GM21619 (cell line): ENCODE results near the gene CHD2.
"Not testable (repeated sequence)": the region's sequence is repeated elsewhere in the genome, so short reads cannot be mapped to it uniquely, and the experiment has no call there.

Experiments
- ATAC-seq: cut with Tn5 transposase; IDR thresholded peaks from one replicate; pipeline ENCODE4 v1.9.1; 2021; ENCODE audit not compliant: unreplicated experiment

Gene CHD2

DNA sequence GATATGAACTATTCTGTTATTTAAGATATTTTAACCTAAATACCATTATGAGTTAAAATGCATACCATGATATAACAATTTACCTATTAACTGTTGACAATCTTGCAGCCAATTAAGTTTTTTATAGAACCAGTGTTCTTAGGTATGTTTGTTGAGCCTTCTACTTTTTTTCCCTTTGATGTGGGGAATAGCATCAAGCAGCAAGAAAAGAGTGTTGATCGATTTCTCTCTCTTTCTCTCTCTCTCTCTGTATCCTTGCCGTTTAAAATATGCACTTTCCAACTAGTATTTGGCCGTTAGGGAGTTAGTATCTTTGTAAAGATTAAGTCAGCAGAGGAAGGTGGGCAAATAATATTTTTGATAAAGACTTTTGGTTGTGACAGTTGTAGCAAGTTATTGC, 5.9 kb downstream of the CHD2 start:
- ATAC-seq, result no peak

DNA sequence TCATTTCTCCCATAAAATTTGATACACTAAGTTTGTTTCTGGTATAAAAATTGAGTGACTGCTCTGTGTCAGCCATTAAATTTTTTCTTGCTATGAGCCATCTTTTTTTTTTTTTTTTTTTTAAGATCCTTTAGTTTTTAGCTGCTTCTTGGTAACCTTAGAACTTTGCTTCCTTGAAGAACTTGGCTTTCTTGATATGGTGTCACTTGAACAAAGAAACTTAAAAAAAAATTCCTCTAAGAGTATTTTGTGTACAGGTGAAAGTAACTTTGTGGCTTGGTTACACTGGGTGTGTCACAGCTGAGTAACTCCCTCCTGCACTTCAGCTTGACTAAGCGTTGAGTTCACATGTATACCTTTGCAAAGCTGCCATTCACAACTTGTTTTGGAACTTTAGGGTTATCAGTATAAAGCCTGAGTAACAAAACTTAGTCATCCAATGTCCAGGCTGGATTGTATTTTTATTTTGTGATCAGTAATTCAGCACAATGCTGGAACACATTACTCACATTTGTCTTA, 6.5 kb downstream of the CHD2 start:
- ATAC-seq, result peak; percentile 30

DNA sequence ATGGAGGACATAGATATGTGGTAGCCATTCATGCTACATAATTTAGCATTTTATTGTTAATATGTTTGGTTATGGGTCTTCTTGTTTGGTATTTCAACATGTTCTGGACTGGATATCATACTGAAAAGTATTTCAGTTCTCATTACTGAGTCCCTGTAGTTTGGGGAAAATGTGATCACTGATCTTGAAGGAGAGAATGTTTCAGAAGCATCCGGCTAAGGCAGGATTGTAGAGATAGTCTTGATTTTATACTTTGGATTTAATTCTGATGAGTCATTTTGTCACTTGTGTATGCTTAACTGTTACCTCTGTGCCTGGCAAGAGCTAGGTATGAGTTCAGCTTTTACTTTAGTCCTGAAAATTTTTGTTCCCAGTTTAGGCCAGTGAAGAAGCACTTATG, 7.1 kb downstream of the CHD2 start:
- no peak for ATAC-seq

DNA sequence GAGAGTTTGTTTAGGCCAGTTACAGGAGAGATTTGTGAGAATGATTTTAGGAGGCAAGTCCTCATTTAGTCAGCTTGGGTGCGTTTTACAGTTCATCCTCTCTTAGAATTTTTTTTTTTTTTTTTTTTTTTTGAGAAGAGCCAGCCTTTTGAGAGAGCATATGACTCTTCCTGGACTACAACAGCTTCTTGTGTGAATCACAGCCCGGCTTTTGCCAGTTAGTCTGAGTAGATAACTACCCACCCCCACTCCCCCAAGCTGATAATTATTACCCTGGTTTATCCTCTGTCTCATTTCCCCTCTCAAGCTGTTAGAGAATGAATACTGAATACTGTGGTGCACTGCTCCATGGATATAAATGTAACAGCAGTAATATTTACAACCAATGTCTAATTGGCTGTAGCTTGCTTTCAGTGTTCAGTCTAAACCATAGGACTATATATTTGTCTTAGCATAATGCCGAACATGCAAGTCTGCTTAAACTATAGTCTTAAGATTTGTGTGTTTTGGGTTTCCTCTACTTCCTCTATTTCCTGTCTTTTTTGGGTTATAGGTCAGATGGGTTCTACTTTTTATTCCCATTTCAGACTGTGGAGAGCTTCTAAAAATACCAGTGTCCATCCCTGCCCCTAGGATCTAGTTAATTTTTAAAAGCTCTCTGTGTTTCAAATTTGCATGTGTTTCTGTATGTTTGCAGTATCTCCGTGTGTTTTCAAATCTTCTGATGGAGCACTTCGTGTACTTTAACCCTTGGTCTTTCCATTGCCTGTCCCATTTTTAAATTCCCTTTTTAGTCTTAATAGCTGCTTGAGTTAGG, 8.0 kb downstream of the CHD2 start:
- ATAC-seq, result no peak

DNA sequence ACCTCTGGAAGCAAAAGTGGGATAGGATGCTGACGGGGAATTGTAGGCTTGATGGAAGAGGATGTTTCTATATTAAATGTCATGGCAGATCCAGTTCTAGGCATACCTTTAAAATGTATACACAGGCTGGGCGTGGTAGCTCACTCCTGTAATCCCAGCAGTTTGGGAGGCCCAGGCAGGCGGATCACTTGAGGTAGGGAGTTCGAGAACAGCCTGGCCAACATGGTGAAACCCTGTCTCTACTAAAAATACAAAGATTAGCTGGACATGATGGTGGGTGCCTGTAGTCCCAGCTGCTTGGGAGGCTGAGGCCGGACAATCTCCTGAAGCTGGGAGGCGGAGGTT, 8.6 kb downstream of the CHD2 start:
- no peak for ATAC-seq

DNA sequence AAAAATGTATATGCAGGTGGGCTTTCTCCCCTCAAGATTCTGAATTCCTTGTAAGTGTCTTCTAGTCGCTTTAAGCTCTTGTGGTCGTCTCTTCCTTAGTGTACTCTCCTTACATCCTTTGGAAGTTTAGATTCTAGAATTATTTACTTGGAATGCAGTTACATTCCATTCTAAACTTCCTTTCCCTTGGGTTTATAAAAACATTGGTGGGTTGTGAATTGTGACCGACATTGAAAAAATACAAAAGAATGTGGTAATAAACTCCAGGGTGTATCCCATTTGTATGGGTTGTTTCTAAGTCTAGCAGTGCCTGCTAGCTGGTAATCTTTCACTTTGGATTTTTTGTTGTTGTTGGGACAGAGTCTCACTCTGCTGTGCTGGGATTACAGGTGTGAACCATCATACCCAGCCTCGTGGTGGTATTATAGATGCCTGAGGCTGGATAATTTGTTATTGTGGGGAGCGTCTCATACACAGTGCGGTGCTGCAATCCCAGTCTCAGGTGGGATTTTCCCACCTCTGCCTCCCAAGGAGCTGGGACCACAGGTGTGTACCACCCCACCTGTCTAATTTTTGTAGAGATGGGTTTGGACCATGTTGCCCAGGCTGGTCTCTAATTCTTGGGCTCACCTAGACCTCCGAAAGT, 9.1 kb downstream of the CHD2 start:
- ATAC-seq, result no peak

DNA sequence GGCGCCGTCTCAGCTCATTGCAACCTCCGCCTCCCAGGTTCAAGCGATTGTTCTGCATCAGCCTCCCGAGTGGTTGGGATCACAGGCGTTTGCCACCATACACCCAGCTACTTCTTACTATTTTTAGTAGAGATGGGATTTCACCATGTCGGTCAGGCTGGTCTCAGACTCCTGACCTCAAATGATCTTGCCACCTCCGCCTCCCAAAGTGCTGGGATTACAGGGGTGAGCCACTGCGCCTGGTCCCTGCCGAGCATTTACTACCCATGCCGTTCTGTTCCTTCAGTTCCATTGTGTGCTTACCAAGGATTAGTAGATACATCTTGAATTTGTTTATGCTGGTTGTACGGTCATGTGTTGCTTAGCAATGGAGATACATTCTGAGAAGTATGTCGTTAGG, 10.3 kb downstream of the CHD2 start:
- ATAC-seq, result no peak

DNA sequence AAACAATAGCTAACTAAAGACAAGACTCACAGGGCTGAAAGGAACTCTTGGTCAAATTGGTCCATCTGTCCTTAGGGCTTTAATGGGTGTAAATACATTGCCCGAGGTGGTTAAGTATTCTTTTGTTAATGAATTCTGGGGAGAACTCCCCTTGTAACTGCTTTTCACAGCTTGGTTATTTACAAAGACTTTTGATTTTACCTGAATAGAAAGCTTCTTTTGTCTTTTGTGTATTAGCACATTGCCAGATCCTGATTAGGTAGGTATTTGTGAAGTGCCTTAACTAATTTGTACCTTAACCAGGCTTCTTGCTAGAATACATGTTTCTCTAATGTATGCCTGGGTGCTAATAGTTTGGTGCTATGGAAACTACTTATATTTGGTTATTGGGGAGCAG, 14.0 kb downstream of the CHD2 start:
- no peak for ATAC-seq

DNA sequence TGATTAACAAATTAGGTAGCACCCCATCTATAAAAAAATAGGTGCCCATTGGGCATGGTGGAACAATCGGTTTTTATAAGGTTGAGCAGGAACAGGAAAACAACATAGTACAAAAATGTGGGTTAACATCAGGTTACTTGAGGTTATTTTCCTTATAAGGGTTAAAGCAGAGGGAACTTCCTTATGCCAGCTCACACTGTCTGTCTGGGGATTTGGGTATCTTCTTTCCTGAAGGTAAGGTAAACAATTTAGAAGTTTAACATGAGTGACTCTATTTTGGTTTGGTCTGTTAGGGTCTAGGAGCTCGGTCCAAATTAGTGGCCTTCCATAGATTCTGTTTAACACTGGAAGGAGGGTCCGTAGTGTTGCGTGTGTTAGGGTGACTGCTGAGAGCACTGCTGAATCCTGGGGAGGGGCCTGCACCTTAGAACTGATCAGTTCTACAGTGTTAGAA, 14.7 kb downstream of the CHD2 start:
- peak; percentile 50 for ATAC-seq

DNA sequence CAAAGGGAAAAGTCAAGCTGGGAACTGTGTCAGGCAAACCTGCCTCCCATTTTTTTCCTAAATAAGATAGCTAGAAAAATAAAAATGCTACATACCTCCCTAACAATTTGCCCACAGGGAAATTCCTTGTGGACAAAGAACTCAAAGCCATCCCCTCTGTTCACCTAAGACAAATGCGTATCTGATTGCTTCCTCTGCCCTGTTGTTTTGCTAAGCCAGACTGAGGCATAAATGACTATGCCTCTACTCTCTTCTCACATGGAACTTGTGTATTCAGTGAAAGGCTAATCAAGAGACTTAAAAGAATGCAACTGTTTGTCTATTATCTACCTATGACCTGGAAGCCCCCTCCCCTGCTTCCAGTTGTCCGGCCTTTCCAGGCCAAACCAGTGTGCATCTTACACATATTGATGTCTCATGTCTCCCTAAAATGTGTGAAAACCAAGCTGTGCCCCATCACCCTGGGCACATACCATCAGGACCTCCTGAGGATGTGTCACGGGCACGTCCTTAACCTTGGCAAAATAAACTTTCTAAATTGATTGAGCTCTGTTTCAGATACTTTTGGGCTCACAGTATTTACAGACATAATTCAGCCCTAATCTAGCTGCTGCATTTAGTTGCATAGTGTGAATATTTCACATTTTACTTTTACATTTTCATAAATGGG, 15.8 kb downstream of the CHD2 start:
- ATAC-seq, result no peak

DNA sequence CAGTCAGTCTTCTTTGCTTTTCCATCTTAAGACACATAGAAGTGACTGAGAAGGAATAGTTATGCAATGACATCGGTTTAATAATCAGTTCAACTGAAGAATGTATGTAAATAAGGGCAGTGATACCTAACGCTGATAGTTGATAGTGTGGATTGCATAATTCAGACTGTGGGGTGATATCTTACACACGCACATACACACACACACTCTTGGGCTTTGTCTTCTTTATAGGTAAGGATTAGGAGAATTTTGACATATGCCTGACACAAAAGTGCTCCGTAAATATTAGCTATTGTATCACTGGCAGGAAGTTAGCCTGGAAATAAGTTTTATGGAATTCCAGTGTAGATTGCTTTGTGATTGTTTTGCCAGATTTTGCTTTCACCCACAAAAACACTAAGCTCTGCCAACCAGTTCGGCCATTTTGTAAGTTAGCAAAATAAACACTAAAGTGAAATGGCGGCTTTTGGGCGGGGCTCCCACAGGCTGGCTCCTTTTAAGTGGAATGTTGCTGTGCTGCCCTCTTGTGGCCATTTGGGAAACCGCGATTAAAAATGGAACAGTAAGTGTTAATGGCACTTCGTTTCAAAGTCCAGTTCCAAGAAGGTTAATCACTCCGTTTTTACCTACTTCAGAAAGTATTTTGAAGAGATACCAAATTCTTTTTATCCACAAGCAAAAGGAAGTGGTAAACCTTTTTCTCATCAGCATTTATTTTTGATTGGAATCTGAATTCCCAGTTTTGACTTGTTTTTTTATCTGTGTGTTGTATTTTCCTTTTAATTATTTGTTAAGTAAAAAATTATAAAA, 17.7 kb downstream of the CHD2 start:
- peak; percentile 45 for ATAC-seq

DNA sequence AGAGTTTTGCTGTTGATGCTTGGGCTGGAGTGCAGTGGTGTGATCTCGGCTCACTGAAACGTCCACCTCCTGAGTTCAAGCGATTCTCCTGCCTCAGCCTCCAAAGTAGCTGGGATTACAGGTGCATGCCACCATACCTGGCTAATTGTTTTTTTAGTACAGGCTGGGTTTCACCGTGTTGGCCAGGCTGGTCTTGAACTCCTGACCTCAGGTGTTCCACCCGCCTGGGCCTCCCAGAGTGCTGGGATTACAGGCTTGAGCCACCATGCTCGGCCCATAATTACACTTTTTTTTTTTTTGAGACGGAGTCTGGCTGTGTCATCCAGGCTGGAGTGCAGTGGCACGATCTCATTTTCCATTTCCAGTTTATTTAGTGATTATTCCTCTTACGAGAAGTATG, 18.8 kb downstream of the CHD2 start:
- not testable (repeated sequence) for ATAC-seq

DNA sequence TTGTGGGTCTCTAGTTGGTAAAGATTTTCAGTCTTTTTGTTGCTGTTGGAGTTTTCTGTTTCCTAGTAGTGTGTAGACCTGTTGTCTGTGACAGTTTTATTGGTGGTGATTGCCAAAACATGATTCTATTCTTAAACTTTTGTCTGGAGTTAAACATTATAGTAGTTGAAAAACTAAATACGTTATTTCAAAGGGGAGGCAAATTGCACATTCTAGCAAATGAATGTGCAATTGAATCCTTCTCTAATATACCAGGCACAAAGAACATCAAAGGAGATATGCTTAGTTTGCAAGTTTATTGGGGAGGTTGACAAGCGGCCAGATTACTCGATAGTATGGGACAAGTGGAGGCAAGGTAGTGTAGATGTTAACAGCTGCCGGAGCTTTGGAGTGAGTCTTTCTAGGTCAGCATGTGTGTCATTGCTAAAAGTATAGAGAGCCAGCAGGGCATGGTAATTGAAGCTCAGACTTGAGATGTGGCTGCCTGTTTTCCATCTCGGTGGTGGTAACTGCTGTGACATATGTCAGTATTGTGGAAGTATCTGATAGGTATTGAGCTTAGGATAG, 20.6 kb downstream of the CHD2 start:
- ATAC-seq, result no peak

DNA sequence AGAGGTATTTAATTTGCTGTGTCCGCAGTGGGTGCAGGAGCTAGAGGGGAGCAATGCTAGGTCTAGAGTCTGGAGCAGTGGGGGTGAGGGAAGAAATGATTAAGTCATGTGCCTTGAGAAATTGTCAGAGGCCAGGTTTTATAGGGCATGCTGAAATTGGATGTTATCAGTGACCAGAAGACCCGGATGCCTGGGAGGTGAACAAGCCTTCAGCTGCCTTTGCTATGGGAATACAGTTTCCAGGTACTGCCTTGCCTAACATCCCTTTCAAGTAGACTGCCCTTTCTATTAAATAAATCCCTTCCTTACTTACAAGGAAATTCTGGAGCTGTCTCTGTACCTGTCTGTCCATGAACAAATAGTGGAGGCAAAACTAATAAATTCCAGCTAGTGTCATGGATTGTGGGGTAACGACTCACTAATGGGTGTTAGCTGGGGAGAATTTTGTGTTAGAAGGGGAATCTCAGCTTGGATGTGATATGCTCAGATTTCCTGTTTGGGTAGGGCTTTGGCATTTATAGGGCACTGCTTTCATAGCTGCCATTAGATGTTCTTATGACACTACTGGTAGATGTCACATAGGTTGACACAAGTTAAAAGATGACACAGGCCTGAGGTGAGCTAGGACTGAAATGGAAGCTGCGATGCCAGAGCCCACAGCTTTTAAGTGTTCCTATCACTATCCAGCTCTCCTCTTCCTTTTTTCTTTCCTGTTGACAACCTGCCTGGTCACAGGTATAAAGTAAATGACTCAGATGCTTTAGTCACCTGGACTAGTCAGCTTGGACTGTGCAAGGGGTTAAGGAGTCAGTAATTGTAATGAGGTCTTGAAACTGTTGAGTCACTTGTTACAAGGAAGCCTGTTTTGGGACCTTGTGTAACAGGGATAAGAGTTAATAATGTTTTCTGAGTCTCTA, 21.3 kb downstream of the CHD2 start:
- ATAC-seq, result no peak

DNA sequence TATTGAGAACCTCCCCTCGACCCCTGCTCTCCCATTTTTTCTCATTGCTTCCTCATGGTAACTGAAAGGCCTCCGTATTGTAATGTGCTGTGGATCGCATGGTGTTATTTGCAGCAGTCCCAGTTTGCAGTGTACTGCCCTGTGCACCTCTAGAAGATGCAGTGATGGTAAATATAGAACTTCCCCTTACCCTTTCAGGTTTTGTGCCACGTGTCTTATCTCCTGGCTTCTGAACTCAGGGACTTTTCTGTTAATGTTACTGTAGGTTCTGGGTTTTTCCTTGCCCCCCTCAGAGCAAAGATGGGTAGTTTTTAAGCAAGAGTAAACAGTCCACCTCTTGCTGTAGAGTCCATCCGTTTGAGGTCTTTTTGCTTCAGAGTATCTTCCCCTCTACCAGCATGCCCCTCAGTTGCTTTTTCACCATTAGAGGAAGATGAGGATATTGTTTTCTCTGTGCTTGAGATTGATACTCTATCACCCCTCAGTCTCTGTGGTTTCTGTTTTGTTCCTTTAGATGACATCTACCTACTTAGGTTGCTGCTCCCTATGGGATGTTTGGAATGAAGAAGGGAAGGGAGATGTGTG, 22.4 kb downstream of the CHD2 start:
- ATAC-seq, result peak; percentile 42

DNA sequence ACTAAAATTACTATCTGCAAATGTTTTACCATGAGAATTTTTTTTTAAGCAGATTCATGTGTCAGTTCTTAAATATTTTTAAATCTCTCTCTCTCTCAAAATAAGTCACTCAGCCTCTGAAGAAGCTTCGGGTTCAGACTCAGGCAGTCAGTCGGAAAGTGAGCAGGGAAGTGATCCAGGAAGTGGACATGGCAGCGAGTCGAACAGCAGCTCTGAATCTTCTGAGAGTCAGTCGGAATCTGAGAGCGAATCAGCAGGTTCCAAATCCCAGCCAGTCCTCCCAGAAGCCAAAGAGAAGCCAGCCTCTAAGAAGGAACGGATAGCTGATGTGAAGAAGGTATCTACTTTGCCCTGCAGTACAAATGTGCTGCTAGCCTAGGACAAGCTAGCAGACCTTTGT, 24.1 kb downstream of the CHD2 start:
- no peak for ATAC-seq

DNA sequence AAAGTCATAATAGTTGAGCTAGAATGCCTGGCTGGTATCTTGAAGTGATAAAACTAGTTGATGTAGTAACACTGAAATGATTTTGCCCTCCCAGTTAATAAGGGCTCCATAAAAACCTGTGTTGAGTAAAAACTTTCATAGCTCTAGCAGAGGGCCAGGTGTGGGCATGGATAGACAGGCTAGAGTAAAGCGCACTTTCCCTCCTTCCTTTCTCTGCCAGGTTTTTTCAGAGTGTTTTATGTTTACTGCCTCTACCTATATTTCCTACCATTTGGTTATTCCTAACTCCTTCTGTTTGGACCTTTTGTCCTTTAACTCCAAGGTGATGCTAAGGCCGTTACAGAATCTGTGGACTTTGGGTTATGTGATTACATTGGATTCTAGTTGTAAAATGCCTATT, 25.3 kb downstream of the CHD2 start:
- no peak for ATAC-seq

DNA sequence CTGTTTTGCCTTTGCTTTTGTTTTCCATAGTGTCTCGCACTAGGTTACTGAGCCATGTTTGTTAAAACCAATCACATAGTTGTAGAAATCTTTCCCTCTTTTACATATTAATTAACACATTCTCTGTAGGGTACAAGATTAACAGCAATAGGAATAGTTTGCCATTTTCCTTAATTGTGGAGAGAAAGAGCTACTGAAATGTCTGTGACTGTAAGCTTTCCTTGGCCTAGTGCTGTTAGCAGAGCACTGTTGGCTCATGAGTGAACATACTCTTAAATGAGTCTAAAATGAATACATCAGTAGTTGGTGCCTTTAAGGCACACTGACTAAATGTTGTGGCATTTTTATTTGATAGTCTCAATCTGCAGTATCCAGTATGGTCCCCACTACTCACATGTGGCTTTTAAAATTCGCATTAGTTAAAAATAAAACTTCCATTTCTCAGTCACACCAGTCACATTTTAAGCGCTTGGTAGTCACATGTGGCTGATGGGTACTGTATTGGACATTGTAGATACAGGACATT, 28.2 kb downstream of the CHD2 start:
- no peak for ATAC-seq

DNA sequence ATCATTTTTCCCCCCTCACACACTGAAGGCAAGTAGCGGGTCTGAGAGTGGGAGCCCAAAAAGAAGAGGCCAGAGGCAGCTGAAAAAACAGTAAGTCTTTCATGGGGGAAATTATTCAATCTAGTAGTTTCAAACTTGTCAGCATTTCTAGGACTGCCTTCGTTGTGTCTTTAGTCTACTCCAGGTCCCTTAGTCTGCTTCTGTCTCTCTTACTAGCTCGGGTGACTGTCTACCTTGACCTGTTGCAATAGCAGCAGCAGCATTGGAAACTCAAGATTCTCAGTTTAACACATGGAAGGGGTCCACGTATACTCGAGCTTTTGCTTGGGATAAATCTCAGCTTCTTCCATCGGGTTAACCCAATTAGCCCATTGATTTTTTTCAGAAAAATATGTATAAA, 28.9 kb downstream of the CHD2 start:
- no peak for ATAC-seq
